ENCODE measurements around the gene LRP2.
"Not testable (repeated sequence)": the region's sequence is repeated elsewhere in the genome, so short reads cannot be mapped to it uniquely, and the experiment has no call there.

Gene LRP2

DNA sequence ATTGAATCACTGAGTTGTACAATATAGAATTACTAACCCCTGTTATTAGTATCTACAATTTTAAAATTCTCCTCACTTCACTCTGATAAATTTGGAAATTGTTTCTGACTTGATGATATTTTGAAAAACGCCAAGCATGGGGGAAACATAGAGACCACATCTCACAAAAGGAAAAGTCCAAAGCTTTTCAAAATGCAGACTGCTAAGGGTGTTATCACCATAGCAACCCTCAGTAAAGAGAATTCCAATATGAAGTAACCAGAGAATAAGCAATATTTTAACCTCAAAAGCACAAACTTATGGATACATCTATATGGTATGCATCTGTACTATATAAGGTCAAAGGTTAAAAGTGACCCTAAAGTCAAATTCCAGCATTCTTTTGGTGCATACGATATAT, 22.7 kb downstream of the LRP2 start:
- TF ChIP-seq CTCF (IDR thresholded peaks at IDR 0.05; ENCODE audit: borderline replicate concordance, control extremely low read depth, extremely low read depth, insufficient read depth, missing control alignments): no peak
- no peak for DNase-seq (ENCODE audit: low spot score)
- in situ Hi-C loops (cut with MboI; ENCODE audit: low sequenced_read_pairs, unreplicated experiment): no loop called here

DNA sequence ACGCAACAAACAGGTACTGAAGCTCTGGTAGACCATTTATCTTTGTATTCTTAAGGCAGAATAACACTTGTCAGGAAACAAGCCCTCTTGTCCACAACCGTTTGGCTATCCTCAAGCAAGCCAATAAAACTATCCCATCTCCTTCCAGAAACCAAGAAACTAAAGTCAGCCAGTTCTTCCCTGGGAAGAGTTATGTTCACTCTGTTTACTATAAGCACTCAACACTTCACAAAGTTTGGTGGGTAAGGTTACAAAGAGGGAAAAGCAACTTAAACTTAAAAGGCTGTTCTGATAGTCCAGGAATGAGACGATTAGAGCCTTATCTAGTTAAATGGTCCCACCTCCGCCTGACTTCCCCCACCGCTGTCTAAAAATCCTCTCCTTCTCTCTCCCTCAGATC, 25.6 kb downstream of the LRP2 start:
- no peak for TF ChIP-seq CTCF (IDR thresholded peaks at IDR 0.05; ENCODE audit: borderline replicate concordance, control extremely low read depth, extremely low read depth, insufficient read depth, missing control alignments)
- no peak for DNase-seq (ENCODE audit: low spot score)
- in situ Hi-C loops (cut with MboI; ENCODE audit: low sequenced_read_pairs, unreplicated experiment): no loop called here

- DNase-seq (ENCODE audit: low spot score): no peak
- in situ Hi-C loops (cut with MboI; ENCODE audit: low sequenced_read_pairs, unreplicated experiment): no loop called here
- no peak for TF ChIP-seq CTCF (IDR thresholded peaks at IDR 0.05; ENCODE audit: borderline replicate concordance, control extremely low read depth, extremely low read depth, insufficient read depth, missing control alignments)
These were observed 31.7 kb downstream of the LRP2 start for GRCh38 chr2:169330555-169331198.

GRCh38 chr2:169329688-169330554, 32.4 kb downstream of the LRP2 start:
- no peak for TF ChIP-seq CTCF (IDR thresholded peaks at IDR 0.05; ENCODE audit: borderline replicate concordance, control extremely low read depth, extremely low read depth, insufficient read depth, missing control alignments)
- in situ Hi-C loops (cut with MboI; ENCODE audit: low sequenced_read_pairs, unreplicated experiment): no loop called here
- no peak for DNase-seq (ENCODE audit: low spot score)

- TF ChIP-seq CTCF (IDR thresholded peaks at IDR 0.05; ENCODE audit: borderline replicate concordance, control extremely low read depth, extremely low read depth, insufficient read depth, missing control alignments): no peak
- in situ Hi-C loops (cut with MboI; ENCODE audit: low sequenced_read_pairs, unreplicated experiment): no loop called here
- no peak for DNase-seq (ENCODE audit: low spot score)
These were observed 33.5 kb downstream of the LRP2 start for GRCh38 chr2:169328785-169329184.

GRCh38 chr2:169327837-169328236, 34.5 kb downstream of the LRP2 start:
- DNase-seq (ENCODE audit: low spot score); in situ Hi-C loops (cut with MboI; ENCODE audit: low sequenced_read_pairs, unreplicated experiment): not testable (repeated sequence)

GRCh38 chr2:169325886-169326285, 36.4 kb downstream of the LRP2 start:
- DNase-seq (ENCODE audit: low spot score); in situ Hi-C loops (cut with MboI; ENCODE audit: low sequenced_read_pairs, unreplicated experiment): not testable (repeated sequence)
